IMR-90 (cell line): ENCODE data around the gene CPED1. TPM values are rescaled to one million over a fixed set of nuclear protein-coding genes. Genes with fewer than 3 reads are reported as not detected.

ENCODE experiments used
- ATAC-seq: fragments of 200-7000 bp; cut with Tn5 transposase; 2 replicates; pipeline ENCODE4 v1.9.1; 2020; ENCODE audit warnings: low read depth, mild to moderate bottlenecking, moderate library complexity
- BruUV-seq: library from RNA; stranded (reverse); fragments of 400-500 nt; replicated peaks from 2 replicates; lab custom pipeline; 2021; lab: Mats Ljungman, UMichigan
- CTCF ChIA-PET: fragments of 300-600 bp; formaldehyde crosslinking; extraction: SDS; loops from one replicate; lab custom pipeline; 2021; ENCODE audit warnings: antibody characterized with exemption; lab: Yijun Ruan, JAX
- POLR2A ChIA-PET: fragments of 300-600 bp; sonication (Branson Sonifier 250); formaldehyde crosslinking; loops from one replicate; lab custom pipeline; 2022; ENCODE audit warnings: antibody characterized with exemption; ENCODE audit not compliant: unreplicated experiment; lab: Charles Lee
- DNase-seq: peaks from one replicate; pipeline ENCODE4 v3.0.0; 2013
- H2AFZ ChIP-seq: replicated peaks from 2 replicates; pipeline ENCODE3; 2013; ENCODE audit warnings: low read length, mild to moderate bottlenecking; ENCODE audit not compliant: poor library complexity
- H2AK5ac ChIP-seq: 2 replicates; pipeline ENCODE4 v1.6.1; 2013; ENCODE audit warnings: low read depth, low read length, inconsistent platforms
- H2AK9ac ChIP-seq: replicated peaks from 2 replicates; pipeline ENCODE3; 2013; ENCODE audit warnings: mild to moderate bottlenecking, low read depth, low read length, moderate library complexity; ENCODE audit not compliant: poor library complexity
- H2BK120ac ChIP-seq: 2 replicates; pipeline ENCODE4 v1.6.1; 2013; ENCODE audit warnings: low read depth, low read length, inconsistent platforms
- H2BK15ac ChIP-seq: 3 replicates; pipeline ENCODE4 v1.6.1; 2013; ENCODE audit warnings: low read depth, low read length, inconsistent platforms
- H2BK20ac ChIP-seq: 2 replicates; pipeline ENCODE4 v1.6.1; 2013; ENCODE audit warnings: low read depth, mild to moderate bottlenecking, inconsistent platforms, low read length, moderate library complexity
- H2BK5ac ChIP-seq: 2 replicates; pipeline ENCODE4 v1.6.1; 2013; ENCODE audit warnings: mild to moderate bottlenecking, low read depth, low read length, inconsistent platforms; ENCODE audit not compliant: poor library complexity, severe bottlenecking
- H3K14ac ChIP-seq: replicated peaks from 2 replicates; pipeline ENCODE4 v1.6.1; 2013; ENCODE audit warnings: low read depth, low read length, inconsistent platforms
- H3K18ac ChIP-seq: 2 replicates; pipeline ENCODE4 v1.6.1; 2013; ENCODE audit warnings: low read depth, low read length, control low read depth
- H3K23ac ChIP-seq: 2 replicates; pipeline ENCODE4 v1.6.1; 2013; ENCODE audit warnings: low read depth, low read length, inconsistent platforms
- H3K27ac ChIP-seq: 2 replicates; pipeline ENCODE4 v1.5.1; 2013; ENCODE audit warnings: mild to moderate bottlenecking, control low read depth, low read length; ENCODE audit not compliant: insufficient read depth
- H3K27me3 ChIP-seq: 2 replicates; pipeline ENCODE4 v1.6.1; 2013; ENCODE audit warnings: low read length; ENCODE audit not compliant: control insufficient read depth, insufficient read depth
- H3K36me3 ChIP-seq: 2 replicates; pipeline ENCODE4 v1.6.1; 2013; ENCODE audit warnings: low read length, mixed read lengths; ENCODE audit not compliant: control insufficient read depth, insufficient read depth
- H3K4ac ChIP-seq: 2 replicates; pipeline ENCODE4 v1.6.1; 2013; ENCODE audit warnings: low read depth, low read length, inconsistent platforms
- H3K4me1 ChIP-seq: 2 replicates; pipeline ENCODE4 v1.6.1; 2013; ENCODE audit warnings: low read length, mixed read lengths; ENCODE audit not compliant: control insufficient read depth, insufficient read depth
- H3K4me2 ChIP-seq: 2 replicates; pipeline ENCODE4 v1.6.1; 2013; ENCODE audit warnings: low read depth, mild to moderate bottlenecking, control low read depth, low read length, moderate library complexity
- H3K4me3 ChIP-seq: 2 replicates; pipeline ENCODE4 v1.5.1; 2013; ENCODE audit warnings: low read depth, mild to moderate bottlenecking, control low read depth, low read length, moderate library complexity; ENCODE audit not compliant: insufficient read depth
- H3K56ac ChIP-seq: 2 replicates; pipeline ENCODE4 v1.6.1; 2013; ENCODE audit warnings: low read length, inconsistent platforms; ENCODE audit not compliant: insufficient read depth; ENCODE audit errors: extremely low read depth
- H3K79me1 ChIP-seq, 2 experiments: 2 replicates each; pipeline ENCODE4 v1.6.1; 2013; ENCODE audit warnings: low read length in 2 of 2, inconsistent platforms in 1 of 2, low read depth in 1 of 2
- H3K9ac ChIP-seq: 2 replicates; pipeline ENCODE4 v1.6.1; 2013; ENCODE audit warnings: low read depth, low read length, control low read depth
- H3K9me1 ChIP-seq: 2 replicates; pipeline ENCODE4 v1.6.1; 2013; ENCODE audit warnings: low read length, inconsistent platforms; ENCODE audit not compliant: insufficient read depth
- H3K9me3 ChIP-seq: 2 replicates; pipeline ENCODE4 v1.6.1; 2013; ENCODE audit warnings: low read length; ENCODE audit not compliant: control insufficient read depth, insufficient read depth
- H4K20me1 ChIP-seq: 2 replicates; pipeline ENCODE4 v1.6.1; 2013; ENCODE audit warnings: low read length, inconsistent platforms; ENCODE audit not compliant: insufficient read depth
- H4K5ac ChIP-seq: 2 replicates; pipeline ENCODE4 v1.6.1; 2013; ENCODE audit warnings: mild to moderate bottlenecking, low read depth, low read length, control low read depth
- H4K8ac ChIP-seq, 2 experiments: 2 replicates each; pipeline ENCODE4 v1.6.1; 2013; ENCODE audit warnings: low read depth in 2 of 2, low read length in 2 of 2, control low read depth in 1 of 2, inconsistent platforms in 1 of 2
- H4K91ac ChIP-seq: 2 replicates; pipeline ENCODE4 v1.6.1; 2013; ENCODE audit warnings: low read depth, low read length, inconsistent platforms; ENCODE audit not compliant: insufficient read depth
- BHLHE40 ChIP-seq: fragments of 150-350 bp; IDR thresholded peaks from 2 replicates; pipeline ENCODE4 v1.6.1; 2016; ENCODE audit warnings: mild to moderate bottlenecking, low read depth, low read length
- CEBPB ChIP-seq: IDR thresholded peaks from 2 replicates; pipeline ENCODE4 v1.6.1; 2012; ENCODE audit warnings: low read depth, low read length, improper control_type of control experiment
- FOS ChIP-seq: fragments of 150-350 bp; IDR thresholded peaks from 2 replicates; pipeline ENCODE4 v1.6.1; 2016; ENCODE audit warnings: low read depth, low read length
- MAFK ChIP-seq: IDR thresholded peaks from 2 replicates; pipeline ENCODE4 v1.6.1; 2012; ENCODE audit warnings: low read depth, low read length, improper control_type of control experiment
- MXI1 ChIP-seq: IDR thresholded peaks from 2 replicates; pipeline ENCODE4 v1.6.1; 2012; ENCODE audit warnings: low read depth, mild to moderate bottlenecking, low read length, moderate library complexity, borderline replicate concordance
- NFE2L2 ChIP-seq: fragments of 150-350 bp; IDR thresholded peaks from 2 replicates; pipeline ENCODE4 v1.6.1; 2016; ENCODE audit warnings: low read depth, mild to moderate bottlenecking, low read length
- POLR2A ChIP-seq: IDR thresholded peaks from 2 replicates; pipeline ENCODE4 v1.6.1; 2012; ENCODE audit warnings: mild to moderate bottlenecking, low read depth, low read length
- RCOR1 ChIP-seq: IDR thresholded peaks from 2 replicates; pipeline ENCODE4 v1.6.1; 2012; ENCODE audit warnings: mild to moderate bottlenecking, low read length, improper control_type of control experiment; ENCODE audit not compliant: insufficient replicate concordance
- RFX5 ChIP-seq: IDR thresholded peaks from 2 replicates; pipeline ENCODE4 v1.8.0; 2012; ENCODE audit warnings: low read depth, mild to moderate bottlenecking, low read length, moderate library complexity
- SMC3 ChIP-seq: fragments of 150-350 bp; IDR thresholded peaks from 2 replicates; pipeline ENCODE4 v1.6.1; 2016; ENCODE audit warnings: low read depth, mild to moderate bottlenecking, antibody characterized with exemption, low read length, moderate library complexity
- dilution Hi-C: fragments of 300-500 bp; cut with HindIII; formaldehyde crosslinking; loops from one replicate; pipeline ENCODE4 v1.14.3; 2018; ENCODE audit warnings: low sequenced_read_pairs; ENCODE audit not compliant: unreplicated experiment
- in situ Hi-C: fragments of 300-500 bp; cut with MboI; formaldehyde crosslinking; loops from 3 replicates; pipeline ENCODE4 v1.14.3; 2019; ENCODE audit warnings: low sequenced_read_pairs, inconsistent platforms, mixed read lengths
- intact Hi-C: fragments of 100-400 bp; cut with micrococcal nuclease; formaldehyde crosslinking; loops from 2 replicates; pipeline ENCODE4 v1.10.0; 2022
- polyA plus RNA-seq, 3 experiments: library from polyadenylated mRNA; depleted of rRNA; stranded (reverse); fragments of >200 nt; gene quantifications; 2 replicates each; pipeline ENCODE4 v1.2.3, GENCODE V29; 2012; ENCODE audit warnings: low replicate concordance in 1 of 3
- total RNA-seq: library from RNA; depleted of rRNA; stranded (reverse); fragments of >200 nt; gene quantifications from 2 replicates; pipeline ENCODE4 v1.2.3, GENCODE V29; 2012
- TF ChIP-seq, protein P1 (sequence below): fragments of 150-350 bp; IDR thresholded peaks from 2 replicates; pipeline ENCODE4 v1.6.1; 2017; ENCODE audit warnings: mild to moderate bottlenecking, antibody characterized with exemption, low read length, low read depth
- TF ChIP-seq, protein P2 (sequence below): fragments of 150-350 bp; IDR thresholded peaks from 2 replicates; pipeline ENCODE4 v1.6.1; 2016; ENCODE audit warnings: low read depth, mild to moderate bottlenecking, low read length, moderate library complexity, borderline replicate concordance

CPED1 gene
- total and polyA plus RNA-seq, 2 of the 4 experiments (the other 2 are of a cell fraction): 31.2 to 96.8 TPM

- TF ChIP-seq, protein P1, sequence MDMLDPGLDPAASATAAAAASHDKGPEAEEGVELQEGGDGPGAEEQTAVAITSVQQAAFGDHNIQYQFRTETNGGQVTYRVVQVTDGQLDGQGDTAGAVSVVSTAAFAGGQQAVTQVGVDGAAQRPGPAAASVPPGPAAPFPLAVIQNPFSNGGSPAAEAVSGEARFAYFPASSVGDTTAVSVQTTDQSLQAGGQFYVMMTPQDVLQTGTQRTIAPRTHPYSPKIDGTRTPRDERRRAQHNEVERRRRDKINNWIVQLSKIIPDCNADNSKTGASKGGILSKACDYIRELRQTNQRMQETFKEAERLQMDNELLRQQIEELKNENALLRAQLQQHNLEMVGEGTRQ: no peak
These were observed 7.9 kb downstream of the CPED1 start (continued) for GRCh38 chr7:120996333-120996987.

DNA sequence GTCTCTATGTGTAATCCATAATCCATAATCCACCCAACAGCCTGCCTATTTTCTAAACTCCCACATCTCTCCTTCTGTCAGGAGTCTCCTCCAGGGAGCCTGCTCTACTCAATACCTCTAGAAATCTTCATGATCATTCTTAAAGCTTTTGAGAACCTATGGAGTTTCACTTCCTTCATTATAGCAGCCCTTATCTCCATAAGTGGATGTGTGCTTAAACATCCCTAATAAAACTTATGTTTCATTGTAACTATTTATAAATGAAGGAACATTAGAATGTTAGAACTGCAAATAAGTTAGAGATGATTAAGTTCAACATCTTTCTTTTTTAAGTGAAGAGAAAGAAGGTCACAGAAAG lies 8.5 kb downstream of the CPED1 start:
- peak overlapping the region; percentile 68; the same call in 2 of the 3 replicates for H2BK15ac ChIP-seq
- H2BK5ac ChIP-seq: peak overlapping the region; percentile 41
- H3K79me1 ChIP-seq: peaks cover 17 to 59% of the 10 kb centered on the region in 2 experiments
- H3K9ac ChIP-seq: no peak overlapping the region
- CTCF ChIA-PET: interaction anchor here (2.2 kb wide), 1 partner anchor 85 kb away, joined by 6 read pairs; no protein-coding TSS in a partner anchor
- H4K91ac ChIP-seq: 0 out of 2 replicates have a peak overlapping the region, but pooled peaks have one; percentile 23
- H3K36me3 ChIP-seq: no peaks in the 10 kb centered on the region; the same call in 1 of the 2 replicates
- peak overlapping the region; percentile 72; the same call in 1 of the 2 replicates for H2BK20ac ChIP-seq
- peak overlapping the region; percentile 30 for H3K14ac ChIP-seq
- H3K23ac ChIP-seq: no peak overlapping the region
- DNase-seq: no peak
- H3K4me1 ChIP-seq: peaks cover 10% of the 10 kb centered on the region
- peak overlapping the region; percentile 32; the same call in 1 of the 2 replicates for H3K4me2 ChIP-seq
- peaks cover 8% of the 10 kb centered on the region; the same call in 1 of the 2 replicates for H3K9me1 ChIP-seq
- no peaks in the 10 kb centered on the region for H3K27me3 ChIP-seq
- H3K27ac ChIP-seq: no peak overlapping the region
- peak overlapping the region; percentile 63; the same call in 1 of the 2 replicates for H3K18ac ChIP-seq
- H4K8ac ChIP-seq: peak overlapping the region in 1 of 2 experiments; percentile 60; a peak in 1 of 4 replicates
- in situ Hi-C loops: loop anchor here (25.0 kb wide), 1 partner anchor 340 kb away; the partner anchor contains the start of gene WNT16
- no peaks in the 10 kb centered on the region for H4K20me1 ChIP-seq
- POLR2A ChIA-PET: no interaction called here
- H2AFZ ChIP-seq: no peak overlapping the region
- no peak for ATAC-seq
- intact Hi-C loops: no loop called here
- H3K4ac ChIP-seq: peak overlapping the region; percentile 64; the same call in 1 of the 2 replicates
- no TSS peak for BruUV-seq
- H2AK9ac ChIP-seq: no peak overlapping the region
- peak overlapping the region; percentile 73 for H2BK120ac ChIP-seq
- no peak overlapping the region for H3K4me3 ChIP-seq
- H4K5ac ChIP-seq: no peak overlapping the region
- no peaks in the 10 kb centered on the region for H3K9me3 ChIP-seq
- H3K56ac ChIP-seq: no peak overlapping the region
- dilution Hi-C loops: loop anchor here (25.0 kb wide), 1 partner anchor 90 kb away; no protein-coding TSS in a partner anchor
- H2AK5ac ChIP-seq: peak overlapping the region; percentile 67
- no peak for TF ChIP-seq SMC3
- no peak for TF ChIP-seq BHLHE40
- TF ChIP-seq RFX5: no peak
- TF ChIP-seq FOS: no peak
- TF ChIP-seq MXI1: no peak
- TF ChIP-seq, protein P1: no peak
- no peak for TF ChIP-seq MAFK
- TF ChIP-seq POLR2A: no peak
- TF ChIP-seq CEBPB: no peak
- no peak for TF ChIP-seq NFE2L2
- TF ChIP-seq, protein P2, sequence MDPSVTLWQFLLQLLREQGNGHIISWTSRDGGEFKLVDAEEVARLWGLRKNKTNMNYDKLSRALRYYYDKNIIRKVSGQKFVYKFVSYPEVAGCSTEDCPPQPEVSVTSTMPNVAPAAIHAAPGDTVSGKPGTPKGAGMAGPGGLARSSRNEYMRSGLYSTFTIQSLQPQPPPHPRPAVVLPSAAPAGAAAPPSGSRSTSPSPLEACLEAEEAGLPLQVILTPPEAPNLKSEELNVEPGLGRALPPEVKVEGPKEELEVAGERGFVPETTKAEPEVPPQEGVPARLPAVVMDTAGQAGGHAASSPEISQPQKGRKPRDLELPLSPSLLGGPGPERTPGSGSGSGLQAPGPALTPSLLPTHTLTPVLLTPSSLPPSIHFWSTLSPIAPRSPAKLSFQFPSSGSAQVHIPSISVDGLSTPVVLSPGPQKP: no peak
- no peak for TF ChIP-seq RCOR1
